HCT116 (cell line): ENCODE measurements around the gene ARRB2. TPM values are rescaled to one million over a fixed set of nuclear protein-coding genes. Genes with fewer than 3 reads are reported as not detected.

ENCODE experiments used
- ATAC-seq: fragments of 200-7000 bp; cut with Tn5 transposase; 2 replicates; pipeline ENCODE4 v1.9.1; 2020; ENCODE audit warnings: mild to moderate bottlenecking, moderate library complexity
- BruUV-seq: library from RNA; stranded (reverse); fragments of 400-500 nt; replicated peaks from 2 replicates; lab custom pipeline; 2021; lab: Mats Ljungman, UMichigan
- CTCF ChIA-PET: fragments of 300-600 bp; sonication (Branson Sonifier 250); formaldehyde crosslinking; loops from one replicate; lab custom pipeline; 2021; ENCODE audit warnings: antibody characterized with exemption; lab: Charles Lee
- POLR2A ChIA-PET: fragments of 300-600, 350-600 bp; sonication (Branson Sonifier 250); formaldehyde crosslinking; loops from one replicate; lab custom pipeline; 2021; ENCODE audit warnings: antibody characterized with exemption; lab: Charles Lee
- RAD21 ChIA-PET, 2 experiments: fragments of 300-600 bp; sonication (Branson Sonifier 250); formaldehyde crosslinking; loops; one replicate each; lab custom pipeline; 2023; ENCODE audit warnings: low total read pairs in 2 of 2; ENCODE audit not compliant: uncharacterized antibody in 2 of 2, unreplicated experiment in 2 of 2, low non-redundant PET in 1 of 2; lab: Charles Lee
- DNase-seq: peaks from one replicate; pipeline ENCODE4 v3.0.0-alpha.2; 2010; ENCODE audit warnings: low read depth, low spot score
- H2AFZ ChIP-seq: fragments of 200-600 bp; shearing (Covaris generic), sonication (generic); 2 replicates; pipeline ENCODE4 v1.6.1; 2017; ENCODE audit warnings: low read depth, mixed run types, mixed read lengths, antibody characterized with exemption, low read length; ENCODE audit not compliant: poor library complexity, severe bottlenecking
- H3K27ac ChIP-seq: 2 replicates; pipeline ENCODE4 v1.5.1; 2012; ENCODE audit warnings: low read depth, low read length
- H3K27me3 ChIP-seq: fragments of 200-600 bp; sonication (generic); 2 replicates; pipeline ENCODE4 v1.6.1; 2016; ENCODE audit warnings: mixed run types, low read length, mixed read lengths; ENCODE audit not compliant: insufficient read depth
- H3K36me3 ChIP-seq, 2 experiments: fragments of 200-500 bp in 1 of 2; fragments of 200-600 bp in 1 of 2; sonication (Bioruptor generic) in 1 of 2; sonication (generic) in 1 of 2; 2 replicates each; pipeline versions ENCODE4 v1.5.1 to v1.6.1; 2014 to 2016; ENCODE audit warnings: low read length in 2 of 2, inconsistent platforms in 1 of 2, mixed read lengths in 1 of 2, mixed run types in 1 of 2; ENCODE audit not compliant: insufficient read depth in 2 of 2, control insufficient read depth in 1 of 2
- H3K4me1 ChIP-seq, 2 experiments: fragments of 200-600 bp in 1 of 2; sonication (generic) in 1 of 2; 2 replicates each; pipeline versions ENCODE4 v1.5.1 to v1.6.1; 2012 to 2017; ENCODE audit warnings: low read length in 2 of 2, inconsistent platforms in 1 of 2, mild to moderate bottlenecking in 1 of 2, mixed read lengths in 1 of 2, mixed run types in 1 of 2, moderate library complexity in 1 of 2; ENCODE audit not compliant: insufficient read depth in 2 of 2, control insufficient read depth in 1 of 2
- H3K4me2 ChIP-seq: fragments of 200-600 bp; sonication (generic); 2 replicates; pipeline ENCODE4 v1.6.1; 2017; ENCODE audit warnings: mixed run types, low read length, mixed read lengths
- H3K4me3 ChIP-seq, 2 experiments: fragments of 200-600 bp in 1 of 2; sonication (generic) in 1 of 2; replicated peaks in 1 of 2; 2 replicates each; pipeline ENCODE4 v1.5.1; 2011 to 2016; ENCODE audit warnings: low read length in 2 of 2, control low read depth in 1 of 2, low read depth in 1 of 2, mild to moderate bottlenecking in 1 of 2, mixed read lengths in 1 of 2, mixed run types in 1 of 2
- H3K79me2 ChIP-seq: fragments of 200-600 bp; sonication (generic); 2 replicates; pipeline ENCODE4 v1.6.1; 2017; ENCODE audit warnings: mild to moderate bottlenecking, mixed run types, low read length, moderate library complexity, mixed read lengths; ENCODE audit not compliant: insufficient read depth
- H3K9ac ChIP-seq: fragments of 200-600 bp; sonication (generic); 2 replicates; pipeline ENCODE4 v1.6.1; 2016; ENCODE audit warnings: low read length, mixed read lengths
- H3K9me2 ChIP-seq: fragments of 200-600 bp; sonication (generic), shearing (Covaris generic); 2 replicates; pipeline ENCODE4 v1.6.1; 2017; ENCODE audit warnings: mixed run types, mild to moderate bottlenecking, moderate library complexity; ENCODE audit not compliant: insufficient read depth
- H3K9me3 ChIP-seq, 2 experiments: fragments of 200-500 bp in 1 of 2; fragments of 200-600 bp in 1 of 2; sonication (Bioruptor generic) in 1 of 2; sonication (generic) in 1 of 2; 2 replicates each; pipeline ENCODE4 v1.6.1; 2014 to 2017; ENCODE audit warnings: low read length in 2 of 2, mixed read lengths in 2 of 2, inconsistent platforms in 1 of 2, low read depth in 1 of 2, mild to moderate bottlenecking in 1 of 2, mixed run types in 1 of 2, moderate library complexity in 1 of 2; ENCODE audit not compliant: control insufficient read depth in 1 of 2, insufficient read depth in 1 of 2
- H4K20me1 ChIP-seq: fragments of 200-600 bp; sonication (generic), shearing (Covaris generic); 2 replicates; pipeline ENCODE4 v1.6.1; 2017; ENCODE audit warnings: mixed run types, mild to moderate bottlenecking, moderate library complexity; ENCODE audit not compliant: insufficient read depth
- ATF3 ChIP-seq: IDR thresholded peaks from 2 replicates; pipeline ENCODE4 v1.6.1; 2012
- EGR1 ChIP-seq: IDR thresholded peaks from 2 replicates; pipeline ENCODE4 v1.6.1; 2012; ENCODE audit warnings: low read depth
- ELF1 ChIP-seq: IDR thresholded peaks from 2 replicates; pipeline ENCODE4 v1.6.1; 2012; ENCODE audit warnings: low read depth, borderline replicate concordance
- POLR2AphosphoS5 ChIP-seq: IDR thresholded peaks from 2 replicates; pipeline ENCODE4 v1.6.1; 2011; ENCODE audit warnings: mild to moderate bottlenecking, low read depth, low read length, moderate library complexity
- REST ChIP-seq: IDR thresholded peaks from 2 replicates; pipeline ENCODE4 v1.6.1; 2012; ENCODE audit warnings: low read depth
- SIN3A ChIP-seq: IDR thresholded peaks from 2 replicates; pipeline ENCODE4 v1.6.1; 2012; ENCODE audit warnings: low read depth
- TCF7L2 ChIP-seq: IDR thresholded peaks from 2 replicates; pipeline ENCODE4 v1.7.0; 2011; ENCODE audit warnings: borderline replicate concordance, inconsistent platforms; ENCODE audit not compliant: insufficient read depth, insufficient read length; ENCODE audit errors: extremely low read depth
- YY1 ChIP-seq: IDR thresholded peaks from 2 replicates; pipeline ENCODE4 v1.6.1; 2011; ENCODE audit warnings: low read length, low read depth, moderate library complexity, mild to moderate bottlenecking; ENCODE audit not compliant: insufficient replicate concordance; ENCODE audit errors: extremely low read depth
- ZBTB33 ChIP-seq: IDR thresholded peaks from 2 replicates; pipeline ENCODE4 v1.6.1; 2011; ENCODE audit warnings: mild to moderate bottlenecking, low read length, moderate library complexity; ENCODE audit not compliant: insufficient replicate concordance; ENCODE audit errors: extremely low read depth
- ZNF274 ChIP-seq: fragments of 200-500 bp; sonication (Bioruptor generic); IDR thresholded peaks from 2 replicates; pipeline ENCODE4 v1.6.1; 2014; ENCODE audit warnings: mild to moderate bottlenecking, low read depth, low read length, inconsistent platforms
- intact Hi-C: fragments of 100-400 bp; cut with micrococcal nuclease; formaldehyde crosslinking; loops from 2 replicates; pipeline ENCODE4 v1.10.0; 2022
- total RNA-seq: library from RNA; stranded (reverse); gene quantifications from one replicate; pipeline ENCODE4 v1.2.1, GENCODE V29; 2021; ENCODE audit not compliant: unreplicated experiment

Gene ARRB2
- total RNA-seq, 1 experiment from 2014 or later = 70.8 TPM

- ATAC-seq = no peak
- no TSS peak for BruUV-seq
Observed at GRCh38 chr17:4706121-4706520, 4.3 kb upstream of the ARRB2 start.

More at GRCh38 chr17:4706121-4706520, 4.3 kb upstream of the ARRB2 start:
- no peaks in the 10 kb centered on the region for H4K20me1 ChIP-seq
- no peak overlapping the region for H3K27ac ChIP-seq
- H3K27me3 ChIP-seq = no peaks in the 10 kb centered on the region
- RAD21 ChIA-PET = no interaction called here
- TF ChIP-seq ATF3 = no peak
- no peak for TF ChIP-seq SIN3A
- no peak for TF ChIP-seq ZNF274
- no peak for TF ChIP-seq EGR1
- TF ChIP-seq ELF1 = no peak
- no peak for TF ChIP-seq YY1
- no peak for TF ChIP-seq TCF7L2
- no peak for TF ChIP-seq POLR2AphosphoS5
- no peak for TF ChIP-seq REST
- no peak for TF ChIP-seq ZBTB33
- POLR2A ChIA-PET = no interaction called here
- no peak overlapping the region for H3K4me3 ChIP-seq
- no peaks in the 10 kb centered on the region for H3K9me3 ChIP-seq
- no peak overlapping the region for H3K9ac ChIP-seq
- peaks cover 42% of the 10 kb centered on the region for H3K79me2 ChIP-seq
- H3K4me2 ChIP-seq = no peak overlapping the region; the same call in 1 of the 2 replicates
- DNase-seq = no peak
- H2AFZ ChIP-seq = no peak overlapping the region
- H3K36me3 ChIP-seq = no peaks in the 10 kb centered on the region
- no peaks in the 10 kb centered on the region for H3K9me2 ChIP-seq
- intact Hi-C loops = no loop called here
- peaks cover 15 to 57% of the 10 kb centered on the region in 2 experiments for H3K4me1 ChIP-seq
- CTCF ChIA-PET = no interaction called here
